GM10266 (cell line): ENCODE measurements around the gene CADM1.

Source experiments
- DNase-seq: peaks from one replicate; pipeline ENCODE4 v3.0.0; 2012; ENCODE audit errors: extremely low spot score
- TF ChIP-seq, protein P1 (sequence below): IDR thresholded peaks from 2 replicates; pipeline ENCODE4 v1.5.1; 2012; ENCODE audit warnings: mild to moderate bottlenecking, low read depth; ENCODE audit not compliant: control insufficient read depth, insufficient read depth; ENCODE audit errors: missing control alignments

Gene CADM1

DNA sequence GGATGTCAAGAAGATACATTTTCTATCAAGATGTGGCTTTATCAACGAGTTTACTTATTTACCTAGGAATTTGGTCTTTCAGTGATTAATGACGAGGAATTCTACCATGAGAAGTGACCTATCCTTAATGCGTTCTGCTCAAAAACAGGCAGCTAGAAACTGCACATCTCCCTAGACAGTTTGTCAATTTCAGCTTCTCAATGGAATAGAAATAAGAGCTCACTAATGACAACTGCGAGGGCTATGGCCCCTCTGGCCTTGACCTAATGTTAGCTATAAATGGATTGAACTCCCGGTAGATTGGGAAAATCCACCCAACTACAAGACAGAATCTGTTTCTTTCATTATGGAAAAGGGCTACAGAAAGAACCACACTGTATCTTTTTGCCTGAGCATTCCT, 223.4 kb downstream of the CADM1 start:
- TF ChIP-seq, protein P1, sequence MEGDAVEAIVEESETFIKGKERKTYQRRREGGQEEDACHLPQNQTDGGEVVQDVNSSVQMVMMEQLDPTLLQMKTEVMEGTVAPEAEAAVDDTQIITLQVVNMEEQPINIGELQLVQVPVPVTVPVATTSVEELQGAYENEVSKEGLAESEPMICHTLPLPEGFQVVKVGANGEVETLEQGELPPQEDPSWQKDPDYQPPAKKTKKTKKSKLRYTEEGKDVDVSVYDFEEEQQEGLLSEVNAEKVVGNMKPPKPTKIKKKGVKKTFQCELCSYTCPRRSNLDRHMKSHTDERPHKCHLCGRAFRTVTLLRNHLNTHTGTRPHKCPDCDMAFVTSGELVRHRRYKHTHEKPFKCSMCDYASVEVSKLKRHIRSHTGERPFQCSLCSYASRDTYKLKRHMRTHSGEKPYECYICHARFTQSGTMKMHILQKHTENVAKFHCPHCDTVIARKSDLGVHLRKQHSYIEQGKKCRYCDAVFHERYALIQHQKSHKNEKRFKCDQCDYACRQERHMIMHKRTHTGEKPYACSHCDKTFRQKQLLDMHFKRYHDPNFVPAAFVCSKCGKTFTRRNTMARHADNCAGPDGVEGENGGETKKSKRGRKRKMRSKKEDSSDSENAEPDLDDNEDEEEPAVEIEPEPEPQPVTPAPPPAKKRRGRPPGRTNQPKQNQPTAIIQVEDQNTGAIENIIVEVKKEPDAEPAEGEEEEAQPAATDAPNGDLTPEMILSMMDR: no peak
- no peak for DNase-seq

DNA sequence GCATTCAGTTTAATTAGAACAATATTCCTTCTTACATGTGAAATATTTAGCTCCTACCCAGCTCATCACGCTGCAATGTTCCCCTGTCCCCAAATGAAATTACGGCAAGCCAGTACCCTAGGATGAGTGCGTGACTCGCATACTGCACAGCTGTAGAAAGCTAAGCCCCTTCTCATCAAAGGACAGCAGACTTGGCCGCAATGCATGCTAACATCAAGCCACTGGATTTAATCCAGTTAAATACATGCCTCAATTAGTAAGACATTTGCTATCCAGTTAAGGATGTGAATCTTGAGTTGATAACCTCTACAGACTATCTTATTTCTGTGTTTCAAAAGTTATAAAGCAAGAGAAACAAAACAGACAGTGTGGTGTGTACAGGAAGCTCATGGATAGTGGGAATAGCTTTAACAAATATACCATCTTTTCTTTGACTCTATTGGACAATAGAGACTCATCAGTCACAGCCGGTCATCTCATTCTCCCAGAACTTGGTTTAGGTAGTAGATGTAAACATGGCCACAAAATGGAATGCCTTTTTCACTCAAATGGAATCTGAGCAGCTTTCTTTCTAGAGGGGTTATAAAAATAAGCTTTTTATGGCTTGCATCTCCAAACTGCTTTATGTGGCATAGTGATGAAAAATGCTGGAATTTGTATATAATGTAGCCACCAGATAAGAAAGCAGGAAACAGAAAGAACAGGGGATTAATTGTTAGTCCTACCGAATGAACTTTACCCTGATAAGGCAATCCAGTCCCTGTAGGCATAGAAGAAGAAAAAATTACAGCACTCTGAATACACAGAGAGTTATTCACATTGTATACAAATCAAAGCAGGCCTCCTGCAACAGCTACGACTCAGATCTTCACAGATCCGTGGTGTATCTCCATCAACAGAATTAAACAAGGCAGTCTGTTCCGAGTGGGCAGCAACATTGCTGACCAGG, 224.1 kb downstream of the CADM1 start:
- DNase-seq: no peak
- TF ChIP-seq, protein P1: no peak

DNA sequence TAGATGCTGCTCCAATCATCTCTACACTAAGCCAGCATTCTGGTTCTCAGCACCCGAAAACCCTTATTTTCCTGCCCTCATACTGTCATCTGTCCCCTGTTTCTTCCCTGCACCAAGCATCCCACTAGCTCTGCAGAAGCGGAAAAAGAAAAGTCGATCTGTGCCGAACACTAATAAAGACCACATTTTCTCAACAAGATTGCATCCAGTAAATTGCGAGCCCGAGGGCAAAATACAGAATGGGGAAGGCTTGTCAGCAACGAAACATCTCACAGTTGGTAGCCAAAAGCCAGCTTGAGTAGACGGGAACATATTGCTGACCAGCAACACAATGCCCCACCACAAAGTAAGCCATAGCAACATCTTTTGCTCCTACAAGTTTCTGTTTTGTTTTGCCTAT, 227.4 kb downstream of the CADM1 start:
- DNase-seq: no peak
- TF ChIP-seq, protein P1: no peak

DNA sequence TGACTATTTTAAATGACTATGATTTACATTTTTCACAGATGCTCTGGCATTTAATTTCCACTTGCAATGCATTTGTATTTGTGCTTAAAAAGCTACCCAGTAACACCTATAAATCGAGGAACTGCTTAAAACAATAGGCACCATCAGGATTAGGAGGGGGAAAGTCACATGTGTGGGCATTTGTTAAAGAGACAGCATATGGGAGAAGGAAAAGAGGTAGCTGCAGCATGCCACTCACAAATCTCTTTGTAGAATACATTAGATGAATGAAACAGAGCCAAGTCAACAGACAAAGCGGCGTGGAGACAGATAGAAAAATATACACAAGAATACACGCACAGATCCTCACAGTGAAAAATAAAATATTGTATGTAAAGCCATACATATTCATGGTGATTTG, 228.0 kb downstream of the CADM1 start:
- no peak for DNase-seq
- TF ChIP-seq, protein P1: no peak

DNA sequence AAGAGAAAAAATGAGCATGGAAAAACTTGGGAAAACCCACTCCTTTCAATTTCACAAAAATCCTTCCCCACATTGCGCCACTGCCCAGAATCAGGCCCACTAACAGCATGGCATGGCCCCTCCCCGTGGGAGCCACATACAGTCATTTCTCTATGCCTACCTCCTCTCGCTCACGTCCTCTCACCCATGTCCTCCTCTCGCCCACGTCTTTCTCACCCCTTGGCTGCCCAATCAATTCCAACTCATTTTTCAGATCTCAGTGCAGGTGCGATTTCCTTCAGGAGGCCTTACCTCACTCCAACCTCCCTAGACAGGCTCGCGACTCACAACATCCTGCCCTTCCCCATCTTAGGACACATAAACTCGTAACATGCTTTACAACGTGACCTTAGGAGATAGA, 229.2 kb downstream of the CADM1 start:
- no peak for DNase-seq
- TF ChIP-seq, protein P1: no peak

DNA sequence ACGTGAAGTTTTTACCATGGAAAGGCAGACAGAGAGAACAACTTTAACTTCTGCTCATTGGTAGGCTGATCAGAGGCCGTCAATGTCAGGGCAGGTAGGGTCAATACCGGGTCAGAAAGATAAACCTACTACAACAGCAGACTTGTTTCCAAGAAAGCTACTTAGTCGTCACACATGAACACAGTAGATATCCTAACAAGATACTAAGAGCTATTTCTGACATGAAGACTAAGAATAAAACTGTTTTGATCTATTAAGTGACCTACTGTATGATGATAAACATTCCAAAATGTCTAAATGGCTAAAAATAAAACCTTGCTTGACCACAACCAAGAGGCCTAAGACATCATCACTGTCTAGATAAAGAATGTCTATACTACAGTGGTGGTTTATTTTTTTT, 231.3 kb downstream of the CADM1 start:
- TF ChIP-seq, protein P1: no peak
- no peak for DNase-seq

DNA sequence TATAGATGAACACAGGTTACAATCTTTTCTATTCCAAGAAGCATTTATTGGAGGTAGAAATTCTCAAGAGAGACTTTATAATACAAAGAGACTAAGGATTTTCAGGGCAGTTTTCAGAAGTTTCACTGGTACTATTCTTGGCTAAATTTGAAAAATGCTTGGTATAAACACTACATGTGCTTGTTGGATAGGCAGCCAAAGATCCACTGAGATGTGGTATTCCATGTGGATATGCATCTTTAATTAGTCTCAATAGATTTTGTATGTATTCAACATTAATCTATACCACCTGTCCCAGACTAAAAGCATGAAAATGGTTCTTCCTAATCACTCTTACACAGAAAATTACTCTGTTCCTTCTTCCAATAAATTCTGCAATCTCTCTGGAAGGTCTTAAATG, 232.6 kb downstream of the CADM1 start:
- TF ChIP-seq, protein P1: no peak
- DNase-seq: no peak
